Measurements from ENCODE around the gene SLC22A7.
"Not testable (repeated sequence)": the region's sequence is repeated elsewhere in the genome, so short reads cannot be mapped to it uniquely, and the experiment has no call there.

The SLC22A7 gene

GRCh38 chr6:43298565-43299337 lies 691 bp downstream of the SLC22A7 start:
- Histone ChIP-seq H3K4me3 (ENCODE audit: severe bottlenecking) (no peak overlapping the region), H3K36me3 (ENCODE audit: low read depth) (no peaks in the 10 kb centered on the region), H3K9me3 (ENCODE audit: severe bottlenecking) (no peaks in the 10 kb centered on the region), H3K27ac (ENCODE audit: poor library complexity, severe bottlenecking) (no peak overlapping the region), H3K4me1 (ENCODE audit: insufficient read depth, poor library complexity, severe bottlenecking) (no peaks in the 10 kb centered on the region), H3K27me3 (ENCODE audit: insufficient read depth, poor library complexity, severe bottlenecking) (no peaks in the 10 kb centered on the region)
- ATAC-seq (ENCODE audit: low read depth), result no peak
- DNase-seq (ENCODE audit: low spot score), result no peak
- TF ChIP-seq CTCF (IDR thresholded peaks at IDR 0.05; ENCODE audit: poor library complexity, severe bottlenecking), result no peak

GRCh38 chr6:43299338-43300293 lies 1.6 kb downstream of the SLC22A7 start:
- ATAC-seq (ENCODE audit: low read depth) (no peak), DNase-seq (ENCODE audit: low spot score) (no peak)
- Histone ChIP-seq H3K4me3 (ENCODE audit: severe bottlenecking) (no peak overlapping the region), H3K36me3 (ENCODE audit: low read depth) (no peaks in the 10 kb centered on the region), H3K27me3 (ENCODE audit: insufficient read depth, poor library complexity, severe bottlenecking) (no peaks in the 10 kb centered on the region), H3K4me1 (ENCODE audit: insufficient read depth, poor library complexity, severe bottlenecking) (no peaks in the 10 kb centered on the region), H3K9me3 (ENCODE audit: severe bottlenecking) (no peaks in the 10 kb centered on the region), H3K27ac (ENCODE audit: poor library complexity, severe bottlenecking) (no peak overlapping the region)
- no peak for TF ChIP-seq CTCF (IDR thresholded peaks at IDR 0.05; ENCODE audit: poor library complexity, severe bottlenecking)

- no peak overlapping the region for H3K27ac ChIP-seq (ENCODE audit: poor library complexity, severe bottlenecking)
- ATAC-seq (ENCODE audit: low read depth) (no peak), DNase-seq (ENCODE audit: low spot score) (no peak)
- no peaks in the 10 kb centered on the region for H3K4me1 ChIP-seq (ENCODE audit: insufficient read depth, poor library complexity, severe bottlenecking)
- H3K27me3 ChIP-seq (ENCODE audit: insufficient read depth, poor library complexity, severe bottlenecking), result no peaks in the 10 kb centered on the region
- no peaks in the 10 kb centered on the region for H3K36me3 ChIP-seq (ENCODE audit: low read depth)
- H3K9me3 ChIP-seq (ENCODE audit: severe bottlenecking), result no peaks in the 10 kb centered on the region
- TF ChIP-seq CTCF (IDR thresholded peaks at IDR 0.05; ENCODE audit: poor library complexity, severe bottlenecking), result no peak
- H3K4me3 ChIP-seq (ENCODE audit: severe bottlenecking), result no peak overlapping the region
Measured at GRCh38 chr6:43301081-43301870, 3.2 kb downstream of the SLC22A7 start.

- no peak overlapping the region for H3K27ac ChIP-seq (ENCODE audit: poor library complexity, severe bottlenecking)
- ATAC-seq (ENCODE audit: low read depth), result no peak
- no peaks in the 10 kb centered on the region for H3K36me3 ChIP-seq (ENCODE audit: low read depth)
- no peak overlapping the region for H3K4me3 ChIP-seq (ENCODE audit: severe bottlenecking)
- TF ChIP-seq CTCF (IDR thresholded peaks at IDR 0.05; ENCODE audit: poor library complexity, severe bottlenecking), result no peak
- no peaks in the 10 kb centered on the region for H3K27me3 ChIP-seq (ENCODE audit: insufficient read depth, poor library complexity, severe bottlenecking)
- DNase-seq (ENCODE audit: low spot score), result no peak
- H3K4me1 ChIP-seq (ENCODE audit: insufficient read depth, poor library complexity, severe bottlenecking), result no peaks in the 10 kb centered on the region
- H3K9me3 ChIP-seq (ENCODE audit: severe bottlenecking), result no peaks in the 10 kb centered on the region
Measured at GRCh38 chr6:43302126-43302525, 4.1 kb downstream of the SLC22A7 start.

GRCh38 chr6:43303006-43303405 lies 4.9 kb downstream of the SLC22A7 start:
- H3K4me3 ChIP-seq (ENCODE audit: severe bottlenecking); H3K27me3 ChIP-seq (ENCODE audit: insufficient read depth, poor library complexity, severe bottlenecking); H3K4me1 ChIP-seq (ENCODE audit: insufficient read depth, poor library complexity, severe bottlenecking); H3K36me3 ChIP-seq (ENCODE audit: low read depth); DNase-seq (ENCODE audit: low spot score); H3K27ac ChIP-seq (ENCODE audit: poor library complexity, severe bottlenecking); ATAC-seq (ENCODE audit: low read depth); H3K9me3 ChIP-seq (ENCODE audit: severe bottlenecking): not testable (repeated sequence)

All from RWPE2 (cell line).